Measurements from ENCODE around the gene MANBA.
"Not testable (repeated sequence)": the region's sequence is repeated elsewhere in the genome, so short reads cannot be mapped to it uniquely, and the experiment has no call there.

MANBA gene

DNA sequence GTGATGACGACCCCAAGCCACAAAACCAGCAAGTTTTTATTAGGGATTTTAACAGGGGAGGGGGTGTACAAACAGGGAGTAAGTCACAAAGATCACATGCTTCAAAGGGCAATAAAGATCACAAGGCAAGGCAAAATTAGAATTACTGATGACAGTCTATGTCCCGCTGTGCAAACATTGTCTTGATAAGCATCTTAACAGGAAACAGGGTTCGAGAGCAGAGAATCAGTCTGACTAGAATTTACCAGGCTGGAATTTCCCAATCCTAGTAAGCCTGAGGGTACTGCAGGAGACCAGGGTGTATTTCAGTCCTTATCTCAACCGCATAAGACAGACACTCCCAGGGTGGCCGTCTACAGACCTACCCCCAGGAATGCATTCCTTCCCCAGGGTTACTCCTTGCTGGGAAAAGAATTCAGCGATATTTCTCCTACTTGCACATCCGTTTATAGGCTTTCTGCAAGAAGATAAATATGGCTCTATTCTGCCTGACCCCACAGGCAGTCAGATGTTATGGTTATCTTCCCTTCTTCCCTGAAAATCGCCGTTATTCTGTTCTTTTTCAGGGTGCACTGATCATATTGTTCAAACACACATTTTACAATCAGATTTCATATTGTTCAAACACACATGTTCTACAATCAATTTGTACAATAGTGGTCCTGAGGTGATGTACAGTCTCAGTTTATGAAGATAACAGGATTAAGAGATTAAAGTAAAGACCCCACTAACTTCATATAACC is 41.8 kb downstream of the MANBA start:
- not testable (repeated sequence) for DNase-seq

DNA sequence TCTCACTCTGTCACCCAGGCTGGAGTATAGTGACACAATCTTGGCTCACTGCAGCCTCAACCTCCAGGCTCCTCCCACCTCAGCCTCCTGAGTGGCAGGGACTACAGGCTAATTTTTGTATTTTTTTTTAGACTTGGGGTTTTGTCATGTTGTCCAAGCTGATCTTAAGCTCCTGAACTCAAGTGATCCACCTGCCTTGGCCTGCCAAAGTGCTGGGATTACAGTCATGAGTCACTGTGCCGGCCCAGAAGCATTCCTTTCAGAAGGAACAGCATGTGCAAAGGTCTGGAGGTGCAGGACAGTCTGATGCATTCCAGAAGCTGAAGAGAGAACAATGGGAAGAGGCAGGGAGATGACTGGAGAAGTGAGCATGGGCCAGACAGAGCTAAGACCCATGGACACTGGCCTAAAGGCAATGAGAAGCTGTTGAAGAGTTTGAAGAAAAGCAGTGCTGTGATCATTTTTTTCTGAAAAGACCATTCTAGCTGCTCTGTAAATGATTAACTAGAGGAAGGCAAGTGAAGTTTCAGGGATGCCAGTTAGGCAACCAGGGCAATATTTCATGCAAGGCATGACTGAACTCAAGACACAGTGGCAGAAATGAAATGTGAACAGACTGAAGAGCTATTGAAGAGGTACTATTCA is 43.2 kb downstream of the MANBA start:
- no peak for DNase-seq

DNA sequence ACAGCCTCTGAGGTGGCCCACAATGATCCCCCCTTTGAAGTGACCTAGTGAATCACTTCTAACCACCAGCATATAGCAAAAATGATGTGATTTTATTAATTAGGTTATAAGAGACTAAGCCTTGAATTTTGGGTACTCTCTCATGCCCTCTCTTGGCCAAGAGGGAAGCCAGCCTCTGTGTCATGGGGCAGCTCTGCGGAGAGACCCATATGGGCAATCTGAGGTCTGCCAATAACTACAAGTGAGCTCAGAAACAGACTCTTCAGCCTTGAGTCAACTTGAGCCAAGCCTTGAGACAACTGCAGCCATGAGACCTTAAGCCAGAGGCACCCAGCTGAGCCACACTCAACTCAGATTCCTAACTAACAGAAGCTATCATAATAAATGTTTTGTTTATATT is 45.7 kb downstream of the MANBA start:
- DNase-seq, result no peak

DNA sequence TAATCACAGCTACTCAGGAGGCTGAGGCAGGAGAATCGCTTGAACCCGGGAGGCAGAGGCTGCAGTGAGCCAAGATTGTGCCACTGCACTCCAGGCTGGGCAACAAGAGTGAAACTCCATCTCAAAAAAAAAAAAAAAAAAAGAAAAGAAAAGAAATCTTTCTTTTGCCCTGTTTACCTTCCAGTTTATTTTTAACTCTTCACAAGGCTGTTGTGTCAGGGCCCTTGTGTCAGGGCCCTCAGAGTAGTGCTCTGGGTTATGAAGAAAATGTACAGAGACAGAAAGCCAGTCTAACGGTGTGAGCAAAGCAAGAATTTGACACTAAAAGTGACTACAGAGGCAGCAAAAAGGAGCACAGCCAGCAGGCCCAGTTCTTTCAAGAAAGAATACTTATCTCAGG is 47.0 kb downstream of the MANBA start:
- not testable (repeated sequence) for DNase-seq

DNA sequence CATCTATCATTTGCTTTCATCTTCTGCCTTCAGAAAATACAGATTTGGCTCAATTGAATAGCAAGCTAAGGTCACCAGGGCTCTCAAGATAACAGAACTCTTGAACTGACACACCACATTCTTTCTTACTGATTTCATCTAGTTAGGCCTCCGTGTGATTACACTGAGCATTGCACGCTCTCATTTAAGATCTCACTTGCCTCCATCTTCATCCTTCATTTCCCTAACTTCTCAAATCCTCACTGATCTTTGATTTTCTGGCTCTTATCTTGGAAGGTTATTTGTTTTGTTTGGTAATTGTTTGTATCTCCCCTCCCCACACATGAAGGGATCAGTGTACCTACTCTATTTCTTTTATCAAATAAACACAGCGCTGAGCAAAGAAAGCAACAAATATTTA is 47.7 kb downstream of the MANBA start:
- DNase-seq, result no peak

DNA sequence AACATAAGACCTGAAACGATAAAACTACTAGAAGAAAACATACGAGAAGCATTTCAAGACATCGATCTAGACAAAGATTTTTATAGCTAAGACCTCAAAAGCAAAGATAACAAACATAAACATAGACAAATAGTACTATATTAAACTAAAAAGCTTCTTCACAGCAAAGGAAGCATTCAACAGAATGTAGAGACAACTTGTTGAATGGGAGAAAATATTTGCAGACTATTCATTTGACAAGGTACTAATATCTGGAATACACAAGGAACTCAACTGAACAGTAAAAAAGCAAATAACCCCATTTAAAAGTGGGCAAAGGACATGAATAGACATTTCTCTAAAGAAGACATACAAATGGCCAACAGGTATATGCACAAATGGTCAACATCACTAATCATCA is 49.8 kb downstream of the MANBA start:
- DNase-seq, result no peak

DNA sequence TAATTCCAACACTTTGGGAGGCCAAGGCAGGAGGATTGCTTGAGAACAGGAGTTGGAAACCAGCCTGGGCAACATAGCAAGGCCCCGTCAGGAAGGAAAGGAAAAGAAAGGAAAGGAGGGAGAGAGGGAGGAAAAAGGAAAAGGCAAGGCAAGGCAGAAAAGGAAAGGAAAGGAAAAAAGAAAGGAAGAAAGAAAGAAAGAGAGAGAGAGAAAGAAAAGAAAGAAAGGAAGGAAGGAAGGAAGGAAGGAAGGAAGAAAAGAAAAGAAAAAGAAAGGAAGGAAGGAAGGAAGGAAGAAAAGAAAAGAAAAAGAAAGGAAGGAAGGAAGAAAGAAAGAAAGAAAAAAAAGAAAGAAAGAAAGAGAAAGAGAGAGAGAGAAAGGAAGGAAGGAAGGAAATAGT is 51.7 kb downstream of the MANBA start:
- not testable (repeated sequence) for DNase-seq

DNA sequence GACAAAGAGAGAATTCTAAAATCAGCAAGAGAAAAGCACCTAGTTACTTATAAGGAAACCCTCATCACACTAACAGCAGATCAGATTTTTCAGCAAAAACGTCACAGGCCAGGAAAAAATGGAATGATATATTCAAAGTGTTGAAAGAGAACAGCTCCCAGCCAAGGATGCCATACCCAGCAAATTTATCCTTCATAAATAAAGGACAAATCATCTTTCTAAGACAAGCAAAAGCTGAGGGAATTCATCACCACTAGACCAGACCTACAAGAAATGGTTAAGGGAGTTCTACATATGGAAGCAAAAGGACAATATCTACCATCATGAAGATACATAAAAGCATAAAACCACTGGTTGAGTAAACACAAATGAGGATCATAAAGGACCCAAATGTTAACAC is 53.6 kb downstream of the MANBA start:
- no peak for DNase-seq

DNA sequence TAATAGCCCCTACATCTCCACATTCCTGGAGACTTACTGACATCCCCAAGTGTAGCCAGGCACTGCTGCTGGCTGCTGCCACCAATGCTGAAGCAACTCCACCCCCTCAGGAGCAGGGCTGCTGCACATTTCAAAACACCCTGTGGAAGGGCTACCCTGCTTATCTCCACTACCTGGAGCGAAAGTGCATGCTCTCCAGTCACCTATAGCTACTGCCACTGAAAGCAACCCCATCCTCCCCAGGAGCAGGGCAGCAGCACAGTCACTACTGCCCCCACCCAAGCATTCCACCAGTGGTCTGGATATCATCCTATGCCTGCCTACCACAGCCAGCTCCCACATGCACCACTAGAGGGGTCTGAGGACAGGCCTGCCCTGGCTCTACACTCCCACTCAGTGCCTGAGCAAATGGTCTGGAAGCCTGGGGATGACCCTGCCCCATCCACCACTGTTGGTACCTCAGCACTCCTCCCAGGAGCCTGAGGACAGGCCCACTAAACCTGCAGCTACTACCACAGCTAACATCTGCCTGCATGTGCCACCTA is 55.3 kb downstream of the MANBA start:
- DNase-seq, result no peak

DNA sequence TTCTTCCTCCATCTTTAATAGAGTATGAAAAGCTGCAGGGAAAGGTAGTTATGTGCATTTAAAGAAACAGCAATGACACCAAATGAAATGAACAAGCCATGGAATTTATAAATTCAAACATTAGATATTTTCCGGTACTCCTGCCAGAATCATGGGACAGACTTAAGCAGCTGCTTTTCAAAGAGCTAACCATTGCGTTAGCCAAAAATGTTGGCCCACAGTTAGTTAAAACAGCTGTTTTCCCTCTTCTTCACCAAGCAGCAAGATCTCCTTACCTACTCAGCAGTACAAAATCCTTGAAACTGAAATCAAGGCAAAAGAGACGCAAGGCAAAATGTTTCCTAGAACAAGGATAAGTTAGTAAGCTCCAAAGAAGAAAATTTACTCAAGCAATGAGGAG is 64.0 kb downstream of the MANBA start:
- no peak for DNase-seq

DNA sequence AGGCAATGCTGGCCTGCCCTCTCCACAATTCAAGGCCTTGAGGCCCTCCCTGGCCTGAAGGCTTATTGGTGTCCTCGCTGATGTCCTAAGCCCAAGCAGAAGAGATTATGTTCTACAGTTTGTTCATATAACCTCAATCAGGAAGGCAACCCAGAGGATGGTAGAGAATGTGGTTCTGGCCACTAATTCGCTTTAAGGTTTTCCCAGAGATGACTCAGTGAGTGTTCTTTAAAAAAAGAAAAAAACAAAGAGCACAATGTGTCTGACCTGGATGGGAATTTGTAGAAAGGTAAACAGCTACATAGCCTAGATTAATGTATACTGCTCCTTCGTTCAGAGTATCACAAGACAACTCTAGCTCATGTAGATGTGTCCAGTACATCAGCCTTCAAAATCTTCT is 66.0 kb downstream of the MANBA start:
- DNase-seq, result no peak

DNA sequence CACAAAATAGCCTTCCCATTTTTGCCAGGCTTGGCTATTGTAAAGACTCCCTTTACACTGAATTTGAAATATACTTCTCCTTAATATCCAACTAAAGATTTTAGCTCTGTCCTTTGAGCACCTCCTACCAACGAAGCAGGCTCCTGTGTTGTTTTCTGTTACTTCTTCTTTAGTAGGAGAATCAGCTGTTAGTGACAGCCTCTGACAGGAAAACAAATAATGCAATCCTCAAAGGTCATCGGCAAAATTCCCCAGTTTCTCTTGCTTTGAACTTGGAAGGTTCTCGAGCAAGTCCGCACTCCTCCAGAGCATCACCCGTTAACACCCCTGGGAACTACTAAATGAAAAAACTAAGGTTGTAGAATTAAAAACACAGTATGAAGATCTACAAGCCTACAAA is 66.9 kb downstream of the MANBA start:
- DNase-seq, result no peak

DNA sequence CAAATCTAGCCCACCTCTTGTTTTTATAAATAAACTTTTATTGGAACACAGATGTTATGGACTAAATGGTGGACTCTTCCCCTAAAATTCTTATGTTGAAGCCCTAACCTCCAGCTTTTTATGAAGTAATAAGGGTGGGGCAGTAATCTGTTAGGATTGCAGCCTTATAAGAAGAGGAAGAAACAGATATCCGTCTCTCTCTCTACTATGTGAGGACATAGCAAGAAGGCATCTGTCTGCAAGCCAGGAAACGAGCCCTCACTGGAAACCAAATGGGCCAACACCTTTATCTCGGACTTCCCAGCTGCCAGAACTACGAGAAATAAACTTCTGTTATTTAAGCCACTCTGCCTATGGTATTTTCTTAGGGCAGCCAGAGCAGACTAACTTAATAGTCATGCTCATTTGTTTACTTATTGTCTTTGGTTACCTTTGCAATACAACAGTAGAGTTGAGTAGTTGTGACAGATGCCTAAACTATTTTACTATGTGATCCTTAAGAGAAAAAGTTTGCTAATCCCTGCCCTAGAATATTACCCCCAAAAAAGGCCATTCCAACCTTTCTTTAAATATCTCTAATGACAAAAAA is 67.4 kb downstream of the MANBA start:
- no peak for DNase-seq

DNA sequence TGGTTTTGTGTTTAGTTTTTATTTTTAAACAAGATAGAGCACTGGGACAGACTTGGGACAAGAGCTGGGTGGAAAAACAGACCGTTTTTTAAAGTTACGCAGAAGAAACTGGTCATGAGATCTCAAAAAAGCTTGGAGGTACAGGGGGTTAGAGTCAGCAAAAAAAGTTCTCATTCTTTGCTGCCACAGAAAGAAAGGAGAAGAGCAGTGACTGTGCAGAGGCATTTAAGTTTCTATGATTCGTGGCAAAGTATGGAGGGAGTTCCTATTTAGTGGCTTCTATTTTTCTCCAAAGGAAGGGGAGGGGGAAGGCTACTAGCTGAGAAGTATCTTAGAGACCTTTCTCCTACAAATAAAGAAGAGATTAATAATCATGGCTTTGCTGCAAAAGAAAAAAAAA is 68.3 kb downstream of the MANBA start:
- no peak for DNase-seq

DNA sequence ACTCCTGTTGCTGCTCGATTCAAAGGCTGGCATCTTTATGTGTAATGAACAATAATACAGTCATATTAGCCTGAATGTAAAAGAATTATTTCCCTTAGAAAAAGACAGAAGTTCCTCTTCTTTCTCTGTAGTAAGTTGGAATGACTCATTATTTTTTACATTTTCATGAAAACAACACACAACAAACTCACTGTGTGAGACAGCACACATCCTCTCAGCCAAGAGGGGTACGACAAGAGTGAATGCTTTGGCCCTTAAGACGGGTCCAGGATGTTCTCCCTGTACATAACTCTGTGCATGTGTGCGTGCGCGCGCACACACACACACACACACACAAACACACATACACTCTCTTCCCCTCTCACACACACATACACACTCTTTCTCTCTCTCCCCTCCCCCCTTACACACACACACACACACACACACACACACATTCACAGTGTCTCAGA is 72.8 kb downstream of the MANBA start:
- DNase-seq, result no peak

DNA sequence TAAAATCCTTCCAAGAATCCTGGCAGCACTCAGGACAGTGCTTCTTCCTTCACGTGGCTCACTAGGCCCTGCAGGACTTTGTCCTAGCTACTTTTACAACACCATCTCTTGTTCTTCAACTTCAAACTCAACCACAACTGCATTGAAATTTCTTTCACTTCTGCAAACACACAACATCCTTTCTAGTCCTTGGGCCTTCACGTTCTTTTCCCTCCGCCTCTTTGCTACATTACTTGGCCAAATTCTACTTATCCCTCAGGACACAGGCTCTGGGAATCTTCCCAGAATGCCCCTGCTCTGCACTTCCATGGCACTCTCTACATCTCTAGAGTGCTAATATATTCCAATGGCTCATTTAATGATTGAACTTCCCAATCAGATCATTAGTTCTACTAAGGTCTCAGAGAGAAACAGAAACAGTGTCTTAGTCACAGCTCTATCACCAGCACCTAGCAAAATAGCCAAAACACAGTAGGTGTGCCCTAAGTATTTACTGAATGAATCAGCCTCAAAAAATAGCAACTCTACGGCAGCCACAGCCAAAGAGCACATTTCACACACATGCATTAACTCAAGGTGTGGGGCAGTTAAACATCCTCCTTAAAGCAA is 73.3 kb downstream of the MANBA start:
- DNase-seq, result no peak

DNA sequence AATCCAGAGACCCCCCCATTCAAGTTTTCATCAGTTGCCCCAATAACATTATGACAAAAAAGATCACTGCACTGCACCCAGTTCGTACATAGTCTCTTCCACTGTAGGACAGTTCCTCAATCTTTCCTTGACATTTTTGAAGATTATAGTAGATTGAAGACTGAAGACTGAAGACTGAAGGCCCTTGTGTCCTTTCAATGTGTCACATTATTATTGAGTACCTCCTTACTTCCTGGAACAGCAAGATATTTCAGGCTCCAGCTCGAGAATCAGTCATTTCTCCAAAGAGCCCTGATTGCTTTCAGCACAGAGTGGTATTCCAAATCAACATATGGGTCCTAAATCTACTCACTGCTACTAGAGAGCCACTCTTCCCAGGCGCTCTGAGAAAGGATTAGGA is 75.0 kb downstream of the MANBA start:
- DNase-seq, result no peak

DNA sequence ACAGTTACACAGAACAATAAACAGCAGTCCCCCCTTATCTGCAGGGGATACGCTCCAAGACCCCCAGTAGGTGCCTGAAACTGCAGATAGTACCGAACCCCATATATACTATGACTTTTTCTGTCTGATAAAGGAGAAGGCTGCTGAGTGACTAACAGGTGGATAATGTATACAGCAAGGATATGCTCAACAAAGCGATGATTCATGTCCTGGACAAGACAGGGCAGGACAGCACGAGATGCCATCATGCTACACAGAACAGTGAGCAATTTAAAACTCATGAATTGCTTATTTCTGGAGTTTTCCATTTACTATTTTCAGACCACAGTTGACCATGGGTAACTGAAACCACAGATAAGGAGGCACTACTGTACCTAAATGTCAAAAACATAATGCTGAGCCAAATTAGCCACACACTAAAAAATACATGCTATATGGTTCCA is 76.1 kb downstream of the MANBA start:
- no peak for DNase-seq

DNA sequence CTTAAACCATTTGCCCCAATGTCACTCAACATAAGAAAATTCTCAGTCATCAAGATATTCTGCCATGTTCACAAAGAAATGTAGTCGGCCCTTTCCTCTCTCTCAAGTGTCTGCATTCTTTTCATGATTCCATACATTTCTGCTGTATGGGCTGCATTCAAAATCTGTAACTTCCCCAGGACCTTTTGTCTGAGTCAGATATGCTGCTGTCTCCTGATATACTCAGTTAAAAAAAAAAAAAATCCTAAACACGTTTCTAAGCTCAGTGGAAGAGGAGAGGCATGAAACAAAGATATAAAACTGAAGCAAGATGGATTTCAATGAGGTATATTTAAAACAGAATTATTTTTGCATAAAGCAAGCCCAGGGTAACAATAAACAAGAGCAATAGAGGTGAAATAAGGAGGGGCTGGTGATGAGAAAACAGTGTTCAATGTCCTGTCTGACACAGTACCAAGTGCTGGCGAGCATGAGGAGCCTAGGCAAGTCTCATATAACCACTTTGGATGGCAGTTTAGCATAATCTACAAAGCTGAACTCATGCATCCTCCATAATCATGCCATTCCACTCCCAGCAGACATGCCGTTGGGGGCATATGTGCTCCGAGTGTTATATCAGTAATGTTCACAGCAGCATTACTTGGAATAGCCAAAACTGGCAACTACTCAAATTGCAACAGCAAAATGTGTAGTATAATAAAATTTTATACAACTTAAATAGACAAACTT is 76.7 kb downstream of the MANBA start:
- no peak for DNase-seq

DNA sequence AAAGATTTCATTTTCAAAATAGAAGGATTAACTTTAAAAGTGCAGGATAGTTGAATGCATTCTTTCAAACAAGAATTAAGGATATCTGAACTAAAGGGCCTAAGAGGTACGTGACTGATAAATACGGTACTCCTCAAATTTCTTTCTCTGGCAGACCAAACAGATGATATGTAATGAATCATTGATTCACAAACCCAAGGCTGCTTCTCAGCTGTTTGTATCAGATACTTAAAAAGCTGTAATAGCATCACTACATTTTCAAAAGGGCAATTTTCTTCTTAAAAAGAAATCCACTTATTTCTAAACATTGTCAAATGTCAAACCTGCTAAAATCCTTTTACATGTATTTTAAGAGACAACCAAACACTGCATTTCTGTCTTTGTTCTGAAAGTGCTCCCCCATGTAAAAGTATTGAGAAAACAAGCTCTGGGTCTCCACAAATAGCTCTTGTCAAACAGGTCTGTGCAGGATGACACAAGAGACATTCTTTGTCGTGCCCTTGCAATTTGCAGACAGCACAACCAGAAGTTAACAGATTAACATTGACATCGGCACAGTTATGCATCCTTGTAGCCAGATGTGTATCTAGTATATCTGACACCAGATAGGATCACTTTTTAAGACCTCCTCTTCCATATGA is 82.0 kb downstream of the MANBA start:
- no peak for DNase-seq

DNA sequence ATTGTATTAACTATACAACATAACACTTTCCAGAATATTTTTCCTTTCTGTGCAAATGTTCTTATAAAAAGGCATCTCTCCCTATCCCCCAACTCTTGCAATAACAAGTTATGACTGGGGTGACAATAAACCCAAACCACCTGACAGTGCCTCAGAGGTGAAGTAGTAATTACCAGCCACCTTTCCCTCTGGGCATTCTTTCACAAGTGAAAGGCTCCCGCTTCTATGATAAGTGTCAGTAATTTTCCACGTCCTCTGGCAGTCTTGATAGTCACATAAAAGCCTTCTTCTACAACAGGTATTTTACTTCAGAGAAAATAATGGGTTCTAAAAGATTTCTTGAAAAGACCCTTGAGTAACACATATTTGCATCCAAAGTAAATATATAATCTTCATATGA is 82.7 kb downstream of the MANBA start:
- DNase-seq, result no peak

DNA sequence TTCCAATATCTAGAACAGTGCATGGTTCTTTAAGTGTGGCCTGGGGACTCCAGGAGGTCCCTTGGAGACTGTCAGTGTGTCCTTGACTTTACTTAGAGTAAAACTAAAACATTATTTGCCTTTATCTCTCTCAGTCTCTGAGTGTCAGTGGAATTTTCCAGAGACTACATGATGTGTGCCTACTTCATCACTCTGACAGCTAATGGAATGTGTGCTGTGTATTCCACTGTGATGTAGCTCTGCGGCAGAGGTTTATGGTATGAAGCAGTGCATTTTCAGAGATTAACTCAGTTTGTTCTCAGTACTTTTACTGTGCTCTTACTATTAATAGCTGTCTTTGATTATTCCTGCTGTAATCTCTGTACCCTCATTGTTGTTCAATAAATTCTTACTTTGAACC is 85.6 kb downstream of the MANBA start:
- DNase-seq, result no peak
